GM23338 (cell line): ENCODE results near the gene CRYBG1. TPM values are rescaled to one million over a fixed set of nuclear protein-coding genes. Genes with fewer than 3 reads are reported as not detected.
A peak's percentile ranks its signal among the peaks of the same experiment; 100 is the strongest.

ENCODE experiments used
- ATAC-seq: fragments of 200-7000 bp; cut with Tn5 transposase; 3 replicates; pipeline ENCODE4 v1.9.1; 2020
- DNase-seq: peaks from one replicate; pipeline ENCODE4 v3.0.0-alpha.2; 2015; ENCODE audit warnings: low spot score
- H2AFZ ChIP-seq: fragments of 200-600 bp; sonication (generic); 2 replicates; pipeline ENCODE4 v1.8.0; 2016; ENCODE audit warnings: antibody characterized with exemption, mild to moderate bottlenecking, moderate library complexity
- H3F3A ChIP-seq: fragments of 200-600 bp; sonication (generic); replicated peaks from 2 replicates; pipeline ENCODE4 v1.8.0; 2017; ENCODE audit warnings: antibody characterized with exemption, mixed run types, low read depth
- H3K27ac ChIP-seq: fragments of 200-600 bp; sonication (generic); 2 replicates; pipeline ENCODE4 v1.6.1; 2016; ENCODE audit warnings: low read depth
- H3K27me3 ChIP-seq: fragments of 200-600 bp; sonication (generic); 2 replicates; pipeline ENCODE4 v1.8.0; 2016; ENCODE audit warnings: mild to moderate bottlenecking, mixed run types, moderate library complexity; ENCODE audit not compliant: insufficient read depth
- H3K36me3 ChIP-seq: fragments of 200-600 bp; sonication (generic); 2 replicates; pipeline ENCODE4 v1.8.0; 2016; ENCODE audit warnings: mild to moderate bottlenecking; ENCODE audit not compliant: insufficient read depth
- H3K4me1 ChIP-seq: fragments of 200-600 bp; sonication (generic); 2 replicates; pipeline ENCODE4 v1.8.0; 2016; ENCODE audit warnings: mild to moderate bottlenecking, moderate library complexity; ENCODE audit not compliant: insufficient read depth
- H3K4me2 ChIP-seq: fragments of 200-600 bp; sonication (generic); 2 replicates; pipeline ENCODE4 v1.7.1; 2017; ENCODE audit warnings: mixed run types
- H3K4me3 ChIP-seq: fragments of 200-600 bp; sonication (generic); 2 replicates; pipeline ENCODE4 v1.6.1; 2016; ENCODE audit warnings: mixed run types
- H3K79me2 ChIP-seq: fragments of 200-600 bp; sonication (generic); replicated peaks from 2 replicates; pipeline ENCODE4 v1.8.0; 2017; ENCODE audit warnings: mild to moderate bottlenecking; ENCODE audit not compliant: insufficient read depth
- H3K9me2 ChIP-seq: fragments of 200-600 bp; sonication (generic); 2 replicates; pipeline ENCODE4 v1.8.0; 2017; ENCODE audit not compliant: insufficient read depth
- H4K20me1 ChIP-seq: fragments of 200-600 bp; sonication (generic); replicated peaks from 2 replicates; pipeline ENCODE4 v1.8.0; 2017; ENCODE audit warnings: mild to moderate bottlenecking; ENCODE audit not compliant: insufficient read depth
- H3K27ac Mint-ChIP-seq: 2 replicates; pipeline ENCODE4 v1.8.0; 2020; ENCODE audit warnings: inconsistent platforms, mild to moderate bottlenecking, moderate library complexity, mixed read lengths
- H3K27me3 Mint-ChIP-seq: 3 replicates; pipeline ENCODE4 v1.8.0; 2022; ENCODE audit warnings: low read depth, mild to moderate bottlenecking, moderate library complexity, mixed read lengths, inconsistent platforms; ENCODE audit not compliant: insufficient read depth, poor library complexity
- H3K36me3 Mint-ChIP-seq: 3 replicates; pipeline ENCODE4 v1.8.0; 2021; ENCODE audit warnings: low read depth, mild to moderate bottlenecking, inconsistent platforms, moderate library complexity, mixed read lengths
- H3K4me1 Mint-ChIP-seq: 3 replicates; pipeline ENCODE4 v1.8.0; 2020; ENCODE audit warnings: mild to moderate bottlenecking, inconsistent platforms, mixed read lengths
- H3K4me3 Mint-ChIP-seq: 3 replicates; pipeline ENCODE4 v1.8.0; 2021; ENCODE audit warnings: moderate library complexity, mild to moderate bottlenecking, inconsistent platforms, mixed read lengths
- H3K9me3 Mint-ChIP-seq: 3 replicates; pipeline ENCODE4 v1.8.0; 2020; ENCODE audit warnings: moderate library complexity, mild to moderate bottlenecking, inconsistent platforms, mixed read lengths
- CREB1 ChIP-seq: fragments of 250-450 bp; sonication (Bioruptor Pico); IDR thresholded peaks from 2 replicates; pipeline ENCODE4 v1.5.0; 2020; ENCODE audit warnings: low read depth, mild to moderate bottlenecking, moderate library complexity
- CTCF ChIP-seq, 2 experiments: fragments of 200-600 bp in 1 of 2; sonication (generic) in 1 of 2; conservative IDR thresholded peaks; 2 replicates each; pipeline versions ENCODE4 v1.5.1 to v1.6.1; 2016 to 2017; ENCODE audit warnings: antibody characterized with exemption in 2 of 2, low read depth in 2 of 2, mild to moderate bottlenecking in 2 of 2, moderate library complexity in 1 of 2
- EZH2 ChIP-seq: fragments of 200-600 bp; sonication (generic); IDR thresholded peaks from one replicate; pipeline ENCODE4 v1.8.0; 2017; ENCODE audit warnings: antibody characterized with exemption, mild to moderate bottlenecking, low read depth; ENCODE audit not compliant: unreplicated experiment
- EZH2phosphoT487 ChIP-seq: fragments of 200-600 bp; sonication (generic); IDR thresholded peaks from one replicate; pipeline ENCODE4 v1.8.1; 2018; ENCODE audit warnings: antibody characterized with exemption; ENCODE audit not compliant: unreplicated experiment
- JUNB ChIP-seq: IDR thresholded peaks from one replicate; pipeline ENCODE4 v1.6.1; 2016; ENCODE audit warnings: antibody characterized with exemption; ENCODE audit not compliant: unreplicated experiment
- NANOG ChIP-seq: IDR thresholded peaks from 2 replicates; pipeline ENCODE4 v1.6.1; 2016; ENCODE audit warnings: antibody characterized with exemption, borderline replicate concordance
- POLR2AphosphoS5 ChIP-seq: IDR thresholded peaks from 2 replicates; pipeline ENCODE4 v1.6.1; 2016; ENCODE audit warnings: antibody characterized with exemption, low read depth
- STAT1 ChIP-seq: IDR thresholded peaks from one replicate; pipeline ENCODE4 v1.6.1; 2016; ENCODE audit warnings: antibody characterized with exemption; ENCODE audit not compliant: unreplicated experiment
- ZNF331 ChIP-seq: fragments of 250-450 bp; sonication (Bioruptor Pico); IDR thresholded peaks from 2 replicates; pipeline ENCODE4 v1.5.0; 2020; ENCODE audit warnings: low read depth, mild to moderate bottlenecking, moderate library complexity
- polyA plus RNA-seq: library from polyadenylated mRNA; unstranded; fragments of >200 nt; fragmentation: Nextera tagmentation; extraction: Ambion mirVana; gene quantifications from 2 replicates; pipeline ENCODE4 v1.2.1, GENCODE V29; 2016
- total RNA-seq: library from RNA; depleted of rRNA; stranded (reverse); fragments of >200 nt; shearing (Covaris generic); gene quantifications from 2 replicates; pipeline ENCODE4 v1.2.3, GENCODE V29; 2014
- TF ChIP-seq, protein P1 (sequence below): IDR thresholded peaks from 2 replicates; pipeline ENCODE4 v1.6.1; 2016; ENCODE audit warnings: antibody characterized with exemption
- TF ChIP-seq, protein P2 (sequence below): IDR thresholded peaks from one replicate; pipeline ENCODE4 v1.6.1; 2018; ENCODE audit warnings: antibody characterized with exemption; ENCODE audit not compliant: unreplicated experiment
- TF ChIP-seq, protein P3 (sequence below): fragments of 250-450 bp; sonication (Bioruptor Pico); IDR thresholded peaks from 2 replicates; pipeline ENCODE4 v1.5.0; 2020; ENCODE audit warnings: mild to moderate bottlenecking, moderate library complexity

Gene CRYBG1
- total and polyA plus RNA-seq, 2 experiments from 2014 or later = 3.7 to 17.2 TPM

DNA sequence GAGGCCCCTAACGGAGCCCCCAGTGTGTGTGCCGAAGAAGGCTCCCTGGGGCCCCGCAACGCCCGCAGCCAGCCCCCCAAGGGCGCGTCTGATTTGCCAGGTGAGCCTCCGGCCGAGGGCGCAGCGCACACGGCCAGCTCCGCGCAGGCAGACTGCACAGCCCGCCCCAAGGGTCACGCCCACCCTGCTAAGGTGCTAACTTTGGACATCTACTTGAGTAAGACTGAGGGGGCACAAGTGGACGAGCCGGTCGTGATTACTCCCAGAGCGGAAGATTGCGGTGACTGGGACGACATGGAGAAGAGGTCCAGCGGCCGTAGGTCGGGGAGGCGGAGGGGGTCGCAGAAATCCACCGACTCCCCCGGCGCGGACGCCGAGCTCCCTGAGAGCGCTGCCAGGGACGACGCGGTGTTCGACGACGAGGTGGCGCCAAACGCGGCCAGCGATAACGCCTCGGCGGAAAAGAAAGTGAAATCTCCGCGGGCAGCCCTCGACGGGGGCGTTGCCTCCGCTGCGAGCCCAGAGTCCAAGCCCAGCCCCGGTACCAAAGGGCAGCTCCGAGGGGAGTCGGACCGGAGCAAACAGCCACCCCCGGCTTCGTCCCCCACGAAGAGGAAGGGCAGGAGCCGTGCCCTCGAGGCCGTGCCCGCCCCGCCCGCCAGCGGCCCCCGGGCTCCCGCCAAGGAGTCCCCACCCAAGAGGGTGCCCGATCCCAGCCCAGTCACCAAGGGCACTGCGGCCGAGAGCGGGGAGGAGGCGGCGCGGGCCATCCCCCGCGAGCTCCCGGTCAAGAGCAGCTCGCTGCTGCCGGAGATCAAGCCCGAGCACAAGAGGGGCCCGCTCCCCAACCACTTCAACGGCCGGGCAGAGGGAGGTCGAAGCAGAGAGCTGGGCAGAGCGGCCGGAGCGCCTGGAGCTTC is 151.8 kb downstream of the CRYBG1 start:
- Mint-ChIP-seq H3K4me1 (peaks cover 27% of the 10 kb centered on the region), H3K27ac (no peak overlapping the region), H3K4me3 (peak overlapping the region; percentile 87), H3K27me3 (peaks cover 59% of the 10 kb centered on the region), H3K9me3 (no peaks in the 10 kb centered on the region), H3K36me3 (no peaks in the 10 kb centered on the region; the same call in 2 of the 3 replicates)
- peak overlapping the region; percentile 99 for H3K4me2 ChIP-seq
- H3K4me3 ChIP-seq = peak overlapping the region; percentile 84
- peak overlapping the region; percentile 91 for H2AFZ ChIP-seq
- no peak overlapping the region for H3K27ac ChIP-seq
- peaks cover 9% of the 10 kb centered on the region for H3F3A ChIP-seq
- DNase-seq = peak; percentile 80
- no peaks in the 10 kb centered on the region for H3K36me3 ChIP-seq
- peaks cover 12% of the 10 kb centered on the region for H4K20me1 ChIP-seq
- H3K27me3 ChIP-seq = peaks cover 76% of the 10 kb centered on the region
- H3K4me1 ChIP-seq = peaks cover 35% of the 10 kb centered on the region
- H3K9me2 ChIP-seq = no peaks in the 10 kb centered on the region
- ATAC-seq = peak; percentile 46
- TF ChIP-seq, protein P1, sequence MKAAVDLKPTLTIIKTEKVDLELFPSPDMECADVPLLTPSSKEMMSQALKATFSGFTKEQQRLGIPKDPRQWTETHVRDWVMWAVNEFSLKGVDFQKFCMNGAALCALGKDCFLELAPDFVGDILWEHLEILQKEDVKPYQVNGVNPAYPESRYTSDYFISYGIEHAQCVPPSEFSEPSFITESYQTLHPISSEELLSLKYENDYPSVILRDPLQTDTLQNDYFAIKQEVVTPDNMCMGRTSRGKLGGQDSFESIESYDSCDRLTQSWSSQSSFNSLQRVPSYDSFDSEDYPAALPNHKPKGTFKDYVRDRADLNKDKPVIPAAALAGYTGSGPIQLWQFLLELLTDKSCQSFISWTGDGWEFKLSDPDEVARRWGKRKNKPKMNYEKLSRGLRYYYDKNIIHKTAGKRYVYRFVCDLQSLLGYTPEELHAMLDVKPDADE = no peak
- peak in 1 of 2 experiments; percentile 35; a peak in 1 of 4 replicates for TF ChIP-seq CTCF (conservative IDR thresholded peaks at IDR 0.05; ENCODE audit: low read depth in 2 of 2)
- TF ChIP-seq JUNB = no peak
- TF ChIP-seq EZH2 = peak; percentile 67
- TF ChIP-seq POLR2AphosphoS5 = no peak
- TF ChIP-seq NANOG = no peak
- no peak for TF ChIP-seq CREB1 (CRISPR knock-in tag)
- no peak for TF ChIP-seq ZNF331
- TF ChIP-seq EZH2phosphoT487 = no peak
- TF ChIP-seq, protein P2, sequence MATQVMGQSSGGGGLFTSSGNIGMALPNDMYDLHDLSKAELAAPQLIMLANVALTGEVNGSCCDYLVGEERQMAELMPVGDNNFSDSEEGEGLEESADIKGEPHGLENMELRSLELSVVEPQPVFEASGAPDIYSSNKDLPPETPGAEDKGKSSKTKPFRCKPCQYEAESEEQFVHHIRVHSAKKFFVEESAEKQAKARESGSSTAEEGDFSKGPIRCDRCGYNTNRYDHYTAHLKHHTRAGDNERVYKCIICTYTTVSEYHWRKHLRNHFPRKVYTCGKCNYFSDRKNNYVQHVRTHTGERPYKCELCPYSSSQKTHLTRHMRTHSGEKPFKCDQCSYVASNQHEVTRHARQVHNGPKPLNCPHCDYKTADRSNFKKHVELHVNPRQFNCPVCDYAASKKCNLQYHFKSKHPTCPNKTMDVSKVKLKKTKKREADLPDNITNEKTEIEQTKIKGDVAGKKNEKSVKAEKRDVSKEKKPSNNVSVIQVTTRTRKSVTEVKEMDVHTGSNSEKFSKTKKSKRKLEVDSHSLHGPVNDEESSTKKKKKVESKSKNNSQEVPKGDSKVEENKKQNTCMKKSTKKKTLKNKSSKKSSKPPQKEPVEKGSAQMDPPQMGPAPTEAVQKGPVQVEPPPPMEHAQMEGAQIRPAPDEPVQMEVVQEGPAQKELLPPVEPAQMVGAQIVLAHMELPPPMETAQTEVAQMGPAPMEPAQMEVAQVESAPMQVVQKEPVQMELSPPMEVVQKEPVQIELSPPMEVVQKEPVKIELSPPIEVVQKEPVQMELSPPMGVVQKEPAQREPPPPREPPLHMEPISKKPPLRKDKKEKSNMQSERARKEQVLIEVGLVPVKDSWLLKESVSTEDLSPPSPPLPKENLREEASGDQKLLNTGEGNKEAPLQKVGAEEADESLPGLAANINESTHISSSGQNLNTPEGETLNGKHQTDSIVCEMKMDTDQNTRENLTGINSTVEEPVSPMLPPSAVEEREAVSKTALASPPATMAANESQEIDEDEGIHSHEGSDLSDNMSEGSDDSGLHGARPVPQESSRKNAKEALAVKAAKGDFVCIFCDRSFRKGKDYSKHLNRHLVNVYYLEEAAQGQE = no peak
- TF ChIP-seq, protein P3, sequence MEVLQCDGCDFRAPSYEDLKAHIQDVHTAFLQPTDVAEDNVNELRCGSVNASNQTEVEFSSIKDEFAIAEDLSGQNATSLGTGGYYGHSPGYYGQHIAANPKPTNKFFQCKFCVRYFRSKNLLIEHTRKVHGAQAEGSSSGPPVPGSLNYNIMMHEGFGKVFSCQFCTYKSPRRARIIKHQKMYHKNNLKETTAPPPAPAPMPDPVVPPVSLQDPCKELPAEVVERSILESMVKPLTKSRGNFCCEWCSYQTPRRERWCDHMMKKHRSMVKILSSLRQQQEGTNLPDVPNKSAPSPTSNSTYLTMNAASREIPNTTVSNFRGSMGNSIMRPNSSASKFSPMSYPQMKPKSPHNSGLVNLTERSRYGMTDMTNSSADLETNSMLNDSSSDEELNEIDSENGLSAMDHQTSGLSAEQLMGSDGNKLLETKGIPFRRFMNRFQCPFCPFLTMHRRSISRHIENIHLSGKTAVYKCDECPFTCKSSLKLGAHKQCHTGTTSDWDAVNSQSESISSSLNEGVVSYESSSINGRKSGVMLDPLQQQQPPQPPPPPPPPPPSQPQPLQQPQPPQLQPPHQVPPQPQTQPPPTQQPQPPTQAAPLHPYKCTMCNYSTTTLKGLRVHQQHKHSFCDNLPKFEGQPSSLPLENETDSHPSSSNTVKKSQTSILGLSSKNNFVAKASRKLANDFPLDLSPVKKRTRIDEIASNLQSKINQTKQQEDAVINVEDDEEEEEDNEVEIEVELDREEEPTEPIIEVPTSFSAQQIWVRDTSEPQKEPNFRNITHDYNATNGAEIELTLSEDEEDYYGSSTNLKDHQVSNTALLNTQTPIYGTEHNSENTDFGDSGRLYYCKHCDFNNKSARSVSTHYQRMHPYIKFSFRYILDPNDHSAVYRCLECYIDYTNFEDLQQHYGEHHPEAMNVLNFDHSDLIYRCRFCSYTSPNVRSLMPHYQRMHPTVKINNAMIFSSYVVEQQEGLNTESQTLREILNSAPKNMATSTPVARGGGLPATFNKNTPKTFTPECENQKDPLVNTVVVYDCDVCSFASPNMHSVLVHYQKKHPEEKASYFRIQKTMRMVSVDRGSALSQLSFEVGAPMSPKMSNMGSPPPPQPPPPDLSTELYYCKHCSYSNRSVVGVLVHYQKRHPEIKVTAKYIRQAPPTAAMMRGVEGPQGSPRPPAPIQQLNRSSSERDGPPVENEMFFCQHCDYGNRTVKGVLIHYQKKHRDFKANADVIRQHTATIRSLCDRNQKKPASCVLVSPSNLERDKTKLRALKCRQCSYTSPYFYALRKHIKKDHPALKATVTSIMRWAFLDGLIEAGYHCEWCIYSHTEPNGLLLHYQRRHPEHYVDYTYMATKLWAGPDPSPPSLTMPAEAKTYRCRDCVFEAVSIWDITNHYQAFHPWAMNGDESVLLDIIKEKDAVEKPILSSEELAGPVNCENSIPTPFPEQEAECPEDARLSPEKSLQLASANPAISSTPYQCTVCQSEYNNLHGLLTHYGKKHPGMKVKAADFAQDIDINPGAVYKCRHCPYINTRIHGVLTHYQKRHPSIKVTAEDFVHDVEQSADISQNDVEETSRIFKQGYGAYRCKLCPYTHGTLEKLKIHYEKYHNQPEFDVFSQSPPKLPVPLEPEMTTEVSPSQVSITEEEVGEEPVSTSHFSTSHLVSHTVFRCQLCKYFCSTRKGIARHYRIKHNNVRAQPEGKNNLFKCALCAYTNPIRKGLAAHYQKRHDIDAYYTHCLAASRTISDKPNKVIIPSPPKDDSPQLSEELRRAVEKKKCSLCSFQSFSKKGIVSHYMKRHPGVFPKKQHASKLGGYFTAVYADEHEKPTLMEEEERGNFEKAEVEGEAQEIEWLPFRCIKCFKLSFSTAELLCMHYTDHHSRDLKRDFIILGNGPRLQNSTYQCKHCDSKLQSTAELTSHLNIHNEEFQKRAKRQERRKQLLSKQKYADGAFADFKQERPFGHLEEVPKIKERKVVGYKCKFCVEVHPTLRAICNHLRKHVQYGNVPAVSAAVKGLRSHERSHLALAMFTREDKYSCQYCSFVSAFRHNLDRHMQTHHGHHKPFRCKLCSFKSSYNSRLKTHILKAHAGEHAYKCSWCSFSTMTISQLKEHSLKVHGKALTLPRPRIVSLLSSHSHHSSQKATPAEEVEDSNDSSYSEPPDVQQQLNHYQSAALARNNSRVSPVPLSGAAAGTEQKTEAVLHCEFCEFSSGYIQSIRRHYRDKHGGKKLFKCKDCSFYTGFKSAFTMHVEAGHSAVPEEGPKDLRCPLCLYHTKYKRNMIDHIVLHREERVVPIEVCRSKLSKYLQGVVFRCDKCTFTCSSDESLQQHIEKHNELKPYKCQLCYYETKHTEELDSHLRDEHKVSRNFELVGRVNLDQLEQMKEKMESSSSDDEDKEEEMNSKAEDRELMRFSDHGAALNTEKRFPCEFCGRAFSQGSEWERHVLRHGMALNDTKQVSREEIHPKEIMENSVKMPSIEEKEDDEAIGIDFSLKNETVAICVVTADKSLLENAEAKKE (CRISPR knock-in tag) = no peak
- no peak for TF ChIP-seq STAT1
- H3K79me2 ChIP-seq = no peaks in the 10 kb centered on the region
